GOT3 (cell line): Measurements from ENCODE around the gene TMED1.
"Not testable (repeated sequence)": the region's sequence is repeated elsewhere in the genome, so short reads cannot be mapped to it uniquely, and the experiment has no call there.

Experiments
- DNase-seq: peaks from one replicate; lab custom pipeline; 2025; ENCODE audit warnings: mixed read lengths; lab: John Stamatoyannopoulos, UW

The TMED1 gene

GRCh38 chr19:10862561-10863106, 26.6 kb upstream of the TMED1 start:
- no peak for DNase-seq

DNA sequence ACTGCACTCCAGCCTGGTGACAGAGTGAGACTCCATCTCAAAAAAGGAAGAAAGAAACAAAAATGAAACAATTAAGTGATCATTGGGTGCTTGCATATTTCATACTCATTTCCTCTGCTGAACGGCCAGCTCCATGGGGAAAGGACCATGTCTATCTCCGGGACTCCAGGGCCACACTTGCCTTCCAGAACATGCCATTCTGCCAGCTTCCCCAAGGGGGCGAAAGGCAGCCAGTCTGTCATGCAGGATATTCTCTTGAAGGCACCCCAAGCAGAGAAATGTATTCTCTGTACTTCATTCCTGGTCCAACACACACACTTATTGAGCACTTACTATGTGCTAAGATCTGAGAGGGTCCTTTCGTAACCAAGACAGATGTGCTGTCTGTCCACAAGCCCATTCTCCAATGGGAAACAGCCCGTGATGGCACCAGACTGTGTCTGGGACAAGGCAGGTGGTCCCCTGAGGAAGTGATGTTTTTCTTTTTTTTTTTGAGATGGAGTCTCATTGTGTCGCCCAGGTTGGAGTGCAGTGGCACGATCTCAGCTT, 25.2 kb upstream of the TMED1 start:
- DNase-seq, result no peak

DNA sequence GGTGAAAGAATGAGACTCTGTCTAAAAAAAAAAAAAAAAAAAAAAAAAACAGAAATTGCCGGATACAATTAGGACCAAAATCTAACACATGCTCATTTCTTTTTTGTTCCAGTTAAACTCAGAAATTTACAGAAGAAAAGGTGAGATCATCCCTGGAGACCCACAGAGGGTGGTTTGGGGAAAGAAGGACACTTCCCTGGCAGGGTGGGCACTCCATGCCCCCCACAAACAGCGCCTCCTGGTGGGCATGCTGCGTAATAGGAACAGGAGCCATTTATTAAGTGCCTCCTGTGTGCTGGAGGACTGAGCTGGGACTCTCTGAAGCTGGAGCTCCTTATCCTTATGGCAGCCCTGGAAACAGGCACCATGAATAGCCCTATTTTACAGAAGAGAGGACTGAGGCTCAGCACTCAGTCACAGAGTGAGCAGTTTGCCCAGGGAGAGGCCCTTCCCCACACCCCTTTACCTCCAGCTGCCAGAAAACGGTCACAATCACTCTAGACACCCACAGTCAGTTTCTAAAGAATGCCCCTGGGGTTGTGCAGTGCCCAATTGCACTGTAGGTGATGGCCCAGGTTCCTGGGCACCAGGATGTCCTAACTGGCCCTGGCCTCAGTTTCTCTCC, 22.3 kb upstream of the TMED1 start:
- DNase-seq, result no peak

- not testable (repeated sequence) for DNase-seq
Observed at GRCh38 chr19:10856899-10857298, 20.9 kb upstream of the TMED1 start.

- DNase-seq, result no peak
Observed at GRCh38 chr19:10855879-10856522, 20.0 kb upstream of the TMED1 start.

GRCh38 chr19:10854350-10855089, 18.5 kb upstream of the TMED1 start:
- DNase-seq, result no peak

- no peak for DNase-seq
Observed at GRCh38 chr19:10852941-10853340, 16.9 kb upstream of the TMED1 start.

DNA sequence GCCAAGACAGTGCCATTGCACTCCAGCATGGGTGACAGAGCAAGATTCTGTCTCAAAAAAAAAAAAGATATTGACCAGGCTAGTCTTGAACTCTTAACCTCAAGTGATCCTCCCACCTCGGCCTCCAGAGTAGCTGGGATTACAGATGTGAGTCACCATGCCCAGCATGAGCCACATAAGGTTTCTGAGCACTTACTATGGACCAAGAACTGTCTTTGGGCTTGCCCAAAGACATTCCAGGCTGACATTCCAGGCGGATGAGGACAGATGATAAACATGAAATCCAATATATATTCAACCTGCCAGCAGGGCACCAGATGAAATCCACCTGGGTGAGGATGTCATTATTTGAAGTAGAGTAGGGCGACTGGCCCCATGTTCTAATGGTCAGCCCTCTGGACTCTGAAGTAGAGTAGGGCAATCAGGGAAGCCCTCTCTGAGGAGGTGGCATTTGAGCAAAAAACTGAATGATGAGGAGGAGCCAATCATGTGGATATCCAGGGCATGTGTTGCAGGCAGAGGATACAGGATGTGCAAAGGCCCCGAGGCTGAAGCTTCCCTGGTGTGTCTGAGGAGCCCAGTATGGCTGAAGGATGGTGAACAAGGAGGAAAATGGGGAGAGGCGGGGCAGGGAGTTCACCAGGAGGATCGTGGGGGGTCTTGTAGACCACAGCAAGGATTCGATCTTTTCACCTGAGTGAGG, 16.2 kb upstream of the TMED1 start:
- DNase-seq, result no peak

GRCh38 chr19:10850631-10851030, 14.6 kb upstream of the TMED1 start:
- DNase-seq, result no peak

DNA sequence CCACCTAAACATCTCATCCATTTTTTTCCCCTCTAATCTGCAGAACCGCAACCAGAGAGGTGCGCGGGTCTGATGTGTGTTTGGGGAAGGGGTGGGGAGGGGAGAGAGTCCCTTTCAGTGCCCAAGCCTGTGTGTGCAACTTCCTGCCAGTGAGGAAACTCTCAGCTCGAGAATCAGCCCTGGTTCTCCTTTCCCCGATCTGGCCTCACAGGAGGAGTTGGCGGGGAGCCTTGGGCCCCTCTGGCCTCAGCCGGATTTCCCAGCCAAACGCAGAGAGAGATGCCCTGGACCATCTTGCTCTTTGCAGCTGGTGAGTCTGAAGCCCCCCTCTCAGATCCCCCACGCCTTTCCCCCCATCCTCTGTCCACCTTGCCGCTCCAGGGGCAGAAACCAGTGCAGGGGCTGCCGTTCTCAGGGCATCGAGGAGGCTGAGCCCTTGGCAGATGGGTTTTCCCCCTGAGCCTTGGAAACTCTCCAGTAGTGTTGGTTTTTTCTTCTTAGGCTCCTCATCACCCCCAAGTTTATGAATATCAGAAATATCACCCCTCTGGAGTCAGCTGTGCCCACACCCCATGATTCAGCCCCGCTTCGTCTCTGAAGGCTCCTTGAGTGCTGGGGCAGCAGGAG, 12.3 kb upstream of the TMED1 start, which contains the start of gene C19orf38:
Gene C19orf38 (plus strand): TSS at position 186 of the 627 bp plus-strand sequence. CDS start 94 bp downstream, at position 280.
- no peak for DNase-seq

- no peak for DNase-seq
Observed at GRCh38 chr19:10846500-10847202, 10.6 kb upstream of the TMED1 start.

DNA sequence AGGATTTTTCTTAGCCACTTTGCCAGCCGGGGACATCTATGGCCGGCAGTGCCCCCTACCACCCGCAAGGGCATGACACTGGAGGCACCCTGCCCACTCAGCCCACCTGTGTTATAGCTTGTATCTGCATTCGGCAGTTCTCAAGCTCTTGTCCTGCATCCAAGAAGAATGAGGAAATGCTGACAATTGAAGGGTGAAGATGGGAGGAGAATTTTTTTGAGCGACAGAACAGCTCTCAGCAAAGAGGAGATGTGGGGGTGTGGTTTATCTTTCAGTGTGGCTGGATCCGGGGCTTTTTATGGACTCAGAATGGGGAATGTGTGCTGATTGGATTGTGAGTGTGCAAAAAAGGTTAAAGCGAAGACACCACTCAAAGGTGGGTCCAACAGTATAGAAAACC, 6.8 kb upstream of the TMED1 start:
- no peak for DNase-seq

DNA sequence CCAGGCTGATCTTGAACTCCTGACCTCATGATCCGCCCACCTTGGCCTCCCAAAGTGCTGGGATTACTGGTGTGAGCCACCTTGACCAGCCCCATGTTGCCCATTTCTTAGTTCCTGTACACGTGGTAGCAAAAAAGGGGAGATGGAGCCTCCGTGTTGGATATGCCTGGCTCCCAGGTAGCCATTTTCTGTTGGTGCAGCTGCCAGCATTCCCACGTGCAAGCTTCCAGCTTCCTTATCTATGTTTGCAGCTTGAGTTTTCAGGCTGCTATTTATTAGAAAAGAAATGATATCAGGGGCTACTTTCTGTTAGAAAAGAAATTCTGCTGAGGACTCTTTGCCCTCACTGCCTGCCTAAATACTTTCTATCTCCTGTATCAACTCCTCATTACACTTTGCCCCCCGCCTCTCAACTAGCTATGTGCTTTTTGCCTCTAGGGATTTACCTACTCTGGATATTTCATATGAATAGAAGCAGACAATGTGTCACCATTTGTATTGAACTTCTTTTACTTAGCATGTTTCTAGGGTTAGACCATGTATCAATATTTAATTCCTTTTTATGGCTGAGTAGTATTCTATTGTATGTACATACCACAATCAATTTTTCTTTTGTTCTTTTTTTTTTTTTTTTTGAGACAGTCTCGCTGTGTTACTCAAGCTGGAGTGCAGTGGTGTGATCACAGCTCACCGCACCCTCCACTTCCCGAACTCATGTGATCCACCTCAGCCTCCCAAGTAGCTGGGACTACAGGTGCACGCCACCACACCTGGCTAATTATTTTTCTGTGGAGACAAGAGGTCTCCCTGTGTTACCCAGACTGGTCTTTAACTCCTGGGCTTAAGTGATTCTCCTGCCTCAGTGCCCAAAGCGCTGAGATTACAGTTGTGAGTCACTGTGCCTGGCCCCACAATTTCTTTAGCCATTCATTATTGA, 3.4 kb upstream of the TMED1 start:
- no peak for DNase-seq

DNA sequence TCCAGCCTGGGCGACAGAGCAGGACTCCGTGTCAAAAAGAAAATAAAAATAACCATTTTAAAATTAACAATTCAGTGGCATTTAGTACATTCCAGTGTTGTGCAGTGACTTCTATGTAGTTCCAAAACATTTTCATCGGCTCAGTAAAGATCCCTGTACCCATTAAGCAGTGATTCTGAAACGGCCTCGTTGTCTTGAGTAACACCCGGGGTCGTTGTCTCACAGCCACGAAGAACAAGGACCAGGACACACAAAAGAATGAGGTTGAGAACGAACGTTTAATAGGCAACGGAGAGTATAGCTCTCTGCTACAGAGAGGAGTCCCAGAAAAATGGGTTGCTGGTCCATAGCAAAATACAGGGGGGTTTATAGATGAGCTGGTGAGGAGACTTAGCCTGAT, 2.4 kb upstream of the TMED1 start:
- DNase-seq, result no peak

DNA sequence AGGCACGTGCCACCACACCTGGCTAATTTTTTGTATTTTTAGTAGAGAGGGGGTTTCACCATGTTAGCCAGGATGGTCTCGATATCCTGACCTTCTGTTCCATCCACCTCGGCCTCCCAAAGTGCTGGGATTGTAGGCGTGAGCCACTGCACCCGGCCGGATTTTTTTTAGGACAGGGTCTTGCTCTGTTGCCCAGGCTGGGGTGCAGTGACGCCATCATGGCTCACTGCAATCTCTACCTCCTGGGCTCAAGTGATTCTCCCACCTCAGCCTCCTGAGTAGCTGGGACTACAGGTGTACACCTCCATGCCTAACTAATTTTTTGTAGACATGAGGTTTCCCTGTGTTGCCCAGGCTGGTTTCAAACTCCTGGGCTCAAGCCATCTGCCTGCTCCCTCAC, 1.6 kb upstream of the TMED1 start:
- DNase-seq, result not testable (repeated sequence)

DNA sequence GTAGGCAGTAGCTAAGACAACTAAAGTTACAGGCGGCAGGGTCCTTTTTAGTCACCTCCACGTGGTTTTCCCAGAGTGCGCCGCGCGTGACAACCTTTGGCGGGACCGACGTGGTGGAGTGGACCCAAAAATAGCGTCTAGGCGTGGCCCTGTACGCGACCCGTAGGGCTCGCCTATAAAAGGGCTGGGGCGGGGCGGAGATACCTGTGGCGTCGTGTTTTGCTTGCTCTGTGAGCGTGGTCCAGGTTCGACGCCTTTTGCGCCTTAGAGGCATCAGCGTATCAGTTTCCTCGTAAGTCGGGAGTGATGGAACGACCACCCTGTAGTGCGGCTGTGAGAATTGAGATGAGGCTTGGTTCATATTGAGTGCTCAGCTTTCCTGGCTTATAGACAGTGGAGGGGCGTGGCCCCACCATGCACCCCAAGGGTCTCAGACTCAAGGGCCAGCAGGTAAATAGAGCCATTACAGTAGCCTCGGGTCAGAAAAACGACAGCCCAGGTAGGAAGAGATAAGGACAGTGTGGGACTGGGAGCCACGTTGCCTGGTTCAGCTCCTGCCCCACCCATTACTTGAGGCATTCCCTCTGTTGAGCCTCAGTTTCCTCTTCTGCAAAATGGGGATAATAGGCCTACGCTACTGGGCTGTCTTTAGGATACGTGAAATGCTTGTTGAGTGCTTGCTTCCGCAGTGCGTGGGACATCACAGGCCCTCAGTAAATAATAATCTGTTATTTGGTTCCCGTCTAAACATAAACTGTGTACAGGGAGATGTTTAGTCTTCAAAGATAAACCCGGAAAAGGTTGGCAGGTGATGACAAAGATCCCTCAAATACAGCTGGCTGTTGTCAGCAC, 693 bp upstream of the TMED1 start:
- peak; percentile 87 for DNase-seq

- no peak for DNase-seq
Observed at GRCh38 chr19:10835089-10835753, 791 bp downstream of the TMED1 start.

DNA sequence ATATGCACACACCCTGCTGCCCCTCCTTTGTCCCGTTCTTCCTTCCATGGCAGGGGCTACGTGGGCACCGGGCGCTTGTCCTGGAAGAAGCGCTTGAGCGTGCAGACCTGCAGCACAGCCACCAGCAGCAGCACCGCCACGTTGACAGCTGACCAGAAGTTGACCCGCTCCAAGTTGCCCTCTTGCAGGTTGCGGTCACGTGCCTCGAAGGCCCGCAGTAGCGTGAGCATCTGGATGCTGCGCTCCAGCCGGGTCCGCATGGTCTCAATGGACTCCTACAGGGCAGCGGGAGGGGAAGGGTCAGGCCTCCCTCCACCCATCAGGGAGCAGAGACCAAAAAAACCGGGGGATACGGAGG, 3.1 kb downstream of the TMED1 start:
- no peak for DNase-seq
